CD4-positive, alpha-beta T cell (primary cell): Measurements from ENCODE around the gene CAPN7. TPM values are rescaled to one million over a fixed set of nuclear protein-coding genes. Genes with fewer than 3 reads are reported as not detected.

Source experiments
- ATAC-seq: fragments of 200-7000 bp; cut with Tn5 transposase; one replicate; pipeline ENCODE4 v1.10.0; 2022; ENCODE audit warnings: mild to moderate bottlenecking; ENCODE audit not compliant: poor library complexity
- CTCF ChIA-PET: fragments of 350-600 bp; sonication (Branson Sonifier 250); formaldehyde crosslinking; loops from one replicate; lab custom pipeline; 2021; ENCODE audit warnings: antibody characterized with exemption, inconsistent platforms; lab: Charles Lee
- POLR2A ChIA-PET: fragments of 350-600 bp; sonication (Branson Sonifier 250); formaldehyde crosslinking; loops from one replicate; lab custom pipeline; 2021; ENCODE audit warnings: antibody characterized with exemption, inconsistent platforms; lab: Charles Lee
- DNase-seq, 14 experiments: peaks; one replicate each; pipeline ENCODE4 v3.0.0-alpha.2; 2013 to 2020; ENCODE audit warnings: mixed read lengths in 2 of 14
- H3K27ac ChIP-seq, 2 donors: one replicate each; pipeline versions ENCODE4 v1.5.1 to v1.7.0; 2013; ENCODE audit warnings: low read length in 2 of 2, low read depth in 1 of 2, mild to moderate bottlenecking in 1 of 2
- H3K27me3 ChIP-seq, 2 experiments: 1 replicate in 1 of 2; 2 replicates in 1 of 2; pipeline versions ENCODE4 v1.6.1 to v1.7.0; 2013; ENCODE audit warnings: low read length in 2 of 2, control low read depth in 1 of 2, mild to moderate bottlenecking in 1 of 2, moderate library complexity in 1 of 2; ENCODE audit not compliant: insufficient read depth in 2 of 2, control insufficient read depth in 1 of 2
- H3K36me3 ChIP-seq: one replicate; pipeline ENCODE4 v1.6.1; 2013; ENCODE audit warnings: low read length, control low read depth; ENCODE audit not compliant: insufficient read depth
- H3K4me1 ChIP-seq: one replicate; pipeline ENCODE4 v1.6.1; 2013; ENCODE audit warnings: low read length, control low read depth; ENCODE audit not compliant: insufficient read depth
- H3K4me3 ChIP-seq: one replicate; pipeline ENCODE4 v1.5.1; 2013; ENCODE audit warnings: mild to moderate bottlenecking, low read length, moderate library complexity
- H3K9me3 ChIP-seq, 2 experiments: 1 replicate in 1 of 2; 2 replicates in 1 of 2; pipeline versions ENCODE4 v1.6.1 to v1.7.0; 2013; ENCODE audit warnings: low read length in 2 of 2, mild to moderate bottlenecking in 2 of 2, control low read depth in 1 of 2, moderate library complexity in 1 of 2; ENCODE audit not compliant: control insufficient read depth in 1 of 2, insufficient read depth in 1 of 2
- H3K27ac Mint-ChIP-seq: one replicate; pipeline ENCODE4 v1.8.0; 2020; ENCODE audit warnings: mixed read lengths
- H3K27me3 Mint-ChIP-seq: one replicate; pipeline ENCODE4 v1.8.0; 2021; ENCODE audit warnings: mixed read lengths
- H3K36me3 Mint-ChIP-seq: one replicate; pipeline ENCODE4 v1.8.0; 2021; ENCODE audit warnings: low read depth, mixed read lengths
- H3K4me1 Mint-ChIP-seq: one replicate; pipeline ENCODE4 v1.8.0; 2021; ENCODE audit warnings: low read depth, mixed read lengths
- H3K4me3 Mint-ChIP-seq: one replicate; pipeline ENCODE4 v1.8.0; 2020; ENCODE audit warnings: mild to moderate bottlenecking, mixed read lengths
- H3K9me3 Mint-ChIP-seq: one replicate; pipeline ENCODE4 v1.8.0; 2020; ENCODE audit warnings: mixed read lengths
- CTCF ChIP-seq: fragments of 200-600 bp; IDR thresholded peaks from one replicate; pipeline ENCODE4 v1.8.0; 2022; ENCODE audit warnings: antibody characterized with exemption, mild to moderate bottlenecking
- intact Hi-C, 2 experiments: fragments of 100-400 bp; cut with DNase I in 1 of 2; cut with micrococcal nuclease in 1 of 2; formaldehyde crosslinking; loops; one replicate each; pipeline versions ENCODE4 v1.15.1 to v1.9.0; 2023 to 2025; cut with DNase I, micrococcal nuclease
- total RNA-seq, 174 experiments: library from RNA in 2 of 174; stranded (reverse) in 2 of 174; gene quantifications; one replicate each; pipeline ENCODE4 v1.2.3 and lab custom pipeline; 2021 to 2026

Gene CAPN7
- total RNA-seq, 2 experiments from 2014 or later, result 64.7 to 69.4 TPM

- H3K9me3 ChIP-seq, result no peaks in the 10 kb centered on the region
- no peak overlapping the region for H3K4me3 Mint-ChIP-seq
- DNase-seq (no peak), ATAC-seq (no peak)
- no peaks in the 10 kb centered on the region for H3K27me3 Mint-ChIP-seq
- ChIA-PET POLR2A (interaction anchor here (0.6 to 2.8 kb wide), 2 partner anchors 9 to 10 kb away, joined by 3 to 14 read pairs; partner anchors contain the start of gene CAPN7), CTCF (no interaction called here)
- peaks cover 92% of the 10 kb centered on the region for H3K36me3 Mint-ChIP-seq
- H3K27me3 ChIP-seq, result no peaks in the 10 kb centered on the region
- no peak overlapping the region for H3K27ac ChIP-seq
- H3K4me1 ChIP-seq, result peaks cover 4% of the 10 kb centered on the region
- intact Hi-C loops, result no loop called here
- peaks cover 69% of the 10 kb centered on the region for H3K36me3 ChIP-seq
- peaks cover 30% of the 10 kb centered on the region for H3K4me1 Mint-ChIP-seq
- H3K9me3 Mint-ChIP-seq, result no peaks in the 10 kb centered on the region
- no peak overlapping the region for H3K27ac Mint-ChIP-seq
- H3K4me3 ChIP-seq, result no peak overlapping the region
- no peak for TF ChIP-seq CTCF
Observed at GRCh38 chr3:15215996-15216395, 9.9 kb downstream of the CAPN7 start.

GRCh38 chr3:15216501-15216900 lies 10.5 kb downstream of the CAPN7 start:
- TF ChIP-seq CTCF, result no peak
- peaks cover 89% of the 10 kb centered on the region for H3K36me3 Mint-ChIP-seq
- Histone ChIP-seq H3K9me3 (no peaks in the 10 kb centered on the region), H3K4me3 (no peak overlapping the region), H3K4me1 (peaks cover 4% of the 10 kb centered on the region), H3K27me3 (no peaks in the 10 kb centered on the region), H3K27ac (no peak overlapping the region), H3K36me3 (peaks cover 73% of the 10 kb centered on the region)
- H3K27me3 Mint-ChIP-seq, result no peaks in the 10 kb centered on the region
- no peak for DNase-seq
- H3K4me3 Mint-ChIP-seq, result no peak overlapping the region
- peak overlapping the region; percentile 65 for H3K27ac Mint-ChIP-seq
- H3K9me3 Mint-ChIP-seq, result no peaks in the 10 kb centered on the region
- no peak for ATAC-seq
- ChIA-PET CTCF (interaction anchor here (1.2 kb wide), 1 partner anchor 116 kb away, joined by 3 read pairs; the partner anchor contains the start of gene SH3BP5), POLR2A (interaction anchor here (0.6 to 1.7 kb wide), 2 partner anchors 10 to 11 kb away, joined by 3 to 13 read pairs; partner anchors contain the start of gene CAPN7)
- H3K4me1 Mint-ChIP-seq, result peaks cover 30% of the 10 kb centered on the region
- intact Hi-C loops, result no loop called here

GRCh38 chr3:15217011-15217671 lies 11.1 kb downstream of the CAPN7 start:
- Mint-ChIP-seq H3K36me3 (peaks cover 89% of the 10 kb centered on the region), H3K4me3 (peak overlapping the region; percentile 6), H3K27me3 (no peaks in the 10 kb centered on the region), H3K9me3 (no peaks in the 10 kb centered on the region), H3K4me1 (peaks cover 28% of the 10 kb centered on the region), H3K27ac (peak overlapping the region; percentile 65)
- TF ChIP-seq CTCF, result no peak
- Histone ChIP-seq H3K4me1 (peaks cover 4% of the 10 kb centered on the region), H3K27me3 (no peaks in the 10 kb centered on the region), H3K4me3 (no peak overlapping the region), H3K9me3 (no peaks in the 10 kb centered on the region), H3K27ac (no peak overlapping the region), H3K36me3 (peaks cover 77% of the 10 kb centered on the region)
- DNase-seq (peak in 3 of 14 experiments; percentile 15 to 44 (median 43)), ATAC-seq (peak; percentile 89)
- intact Hi-C loops, result no loop called here
- ChIA-PET CTCF (interaction anchor here (1.2 to 2.3 kb wide), 2 partner anchors 14 to 115 kb away, joined by 3 to 9 read pairs; partner anchors contain the start of gene SH3BP5), POLR2A (interaction anchor here (0.8 to 1.7 kb wide), 4 partner anchors 10 to 1047 kb away, joined by 3 to 13 read pairs (median 4); partner anchors contain the start of gene CAPN7)
